Measurements from ENCODE around the gene LARP1. TPM values are rescaled to one million over a fixed set of nuclear protein-coding genes. Genes with fewer than 3 reads are reported as not detected.

Gene LARP1
- total RNA-seq, 6 experiments from 2014 or later, result 58.2 to 85.7 (median 73.0) TPM

DNA sequence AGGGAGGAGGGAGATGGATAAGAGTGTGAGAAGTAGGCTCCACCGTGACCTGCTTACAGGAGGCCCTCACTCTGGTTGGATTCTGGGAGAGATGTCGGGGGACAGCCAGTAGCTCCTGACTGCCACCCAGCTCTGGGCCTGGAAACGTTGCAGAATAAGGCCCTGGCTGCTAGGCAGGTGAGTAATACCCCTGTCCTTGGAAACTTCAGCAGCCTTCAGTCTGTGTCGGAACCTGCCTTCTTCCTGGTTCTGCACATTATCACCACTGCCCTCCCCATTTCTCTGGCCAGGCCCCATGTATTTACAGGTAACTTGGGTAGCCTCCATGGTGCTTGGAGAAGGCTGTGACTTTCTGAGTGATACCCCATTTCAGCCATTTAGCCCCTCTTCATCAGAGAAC lies 68.4 kb downstream of the LARP1 start:
- H3K27ac ChIP-seq, result no peak overlapping the region
- TF ChIP-seq POLR2A (IDR thresholded peaks at IDR 0.05), result no peak
- TF ChIP-seq, protein P1, sequence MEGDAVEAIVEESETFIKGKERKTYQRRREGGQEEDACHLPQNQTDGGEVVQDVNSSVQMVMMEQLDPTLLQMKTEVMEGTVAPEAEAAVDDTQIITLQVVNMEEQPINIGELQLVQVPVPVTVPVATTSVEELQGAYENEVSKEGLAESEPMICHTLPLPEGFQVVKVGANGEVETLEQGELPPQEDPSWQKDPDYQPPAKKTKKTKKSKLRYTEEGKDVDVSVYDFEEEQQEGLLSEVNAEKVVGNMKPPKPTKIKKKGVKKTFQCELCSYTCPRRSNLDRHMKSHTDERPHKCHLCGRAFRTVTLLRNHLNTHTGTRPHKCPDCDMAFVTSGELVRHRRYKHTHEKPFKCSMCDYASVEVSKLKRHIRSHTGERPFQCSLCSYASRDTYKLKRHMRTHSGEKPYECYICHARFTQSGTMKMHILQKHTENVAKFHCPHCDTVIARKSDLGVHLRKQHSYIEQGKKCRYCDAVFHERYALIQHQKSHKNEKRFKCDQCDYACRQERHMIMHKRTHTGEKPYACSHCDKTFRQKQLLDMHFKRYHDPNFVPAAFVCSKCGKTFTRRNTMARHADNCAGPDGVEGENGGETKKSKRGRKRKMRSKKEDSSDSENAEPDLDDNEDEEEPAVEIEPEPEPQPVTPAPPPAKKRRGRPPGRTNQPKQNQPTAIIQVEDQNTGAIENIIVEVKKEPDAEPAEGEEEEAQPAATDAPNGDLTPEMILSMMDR (IDR thresholded peaks at IDR 0.05), result no peak
- ATAC-seq (peak in 2 of 4 donors; percentile 17 to 30), DNase-seq (no peak)
- WGBS (ENCODE audit: insufficient coverage, low coverage, low lambda C conversion rate, missing lambda C conversion rate), result no CpG with 5 or more reads among the region's 4 CpGs
- no peaks in the 10 kb centered on the region for H3K9me3 ChIP-seq
- peaks cover 0 to 6% (median 0%) of the 10 kb centered on the region in 4 donors for H3K4me1 ChIP-seq
- no peaks in the 10 kb centered on the region for H3K27me3 ChIP-seq
- no peak overlapping the region for H3K4me3 ChIP-seq
- intact Hi-C loops (cut with DNase I), result no loop called here
- H3K36me3 ChIP-seq, result peaks cover 0 to 63% (median 19%) of the 10 kb centered on the region in 4 donors

DNA sequence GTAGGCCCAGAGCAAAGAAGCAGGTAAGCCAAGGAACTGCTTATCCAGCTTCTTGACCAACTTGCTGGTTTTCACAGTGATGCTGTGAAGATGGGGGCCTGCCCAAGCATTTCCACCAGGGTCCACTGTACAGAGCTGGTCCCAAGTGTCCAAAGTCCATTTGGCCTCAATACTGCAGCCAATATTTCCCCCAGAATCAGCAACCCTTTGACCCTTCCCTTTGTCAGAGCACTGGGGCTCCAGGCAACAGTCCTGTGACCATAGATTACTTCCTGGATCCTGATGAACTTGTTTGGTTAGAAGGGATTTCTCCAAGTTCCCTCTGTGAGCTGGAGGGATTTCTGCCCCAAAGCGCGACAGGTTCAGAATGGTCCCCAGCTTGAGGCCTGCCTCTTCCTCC lies 68.9 kb downstream of the LARP1 start:
- TF ChIP-seq, protein P1 (IDR thresholded peaks at IDR 0.05), result no peak
- no peak for TF ChIP-seq POLR2A (IDR thresholded peaks at IDR 0.05)
- ATAC-seq (peak in 3 of 4 donors; percentile 29 to 61 (median 52)), DNase-seq (no peak)
- intact Hi-C loops (cut with DNase I), result no loop called here
- Histone ChIP-seq H3K4me1 (peaks cover 0 to 6% (median 0%) of the 10 kb centered on the region in 4 donors), H3K9me3 (no peaks in the 10 kb centered on the region), H3K27me3 (no peaks in the 10 kb centered on the region), H3K27ac (no peak overlapping the region), H3K4me3 (no peak overlapping the region), H3K36me3 (peaks cover 0 to 63% (median 19%) of the 10 kb centered on the region in 4 donors)
- 93% methylated on average over 2 of the region's 2 CpGs for WGBS (ENCODE audit: insufficient coverage, low coverage, low lambda C conversion rate, missing lambda C conversion rate)

DNA sequence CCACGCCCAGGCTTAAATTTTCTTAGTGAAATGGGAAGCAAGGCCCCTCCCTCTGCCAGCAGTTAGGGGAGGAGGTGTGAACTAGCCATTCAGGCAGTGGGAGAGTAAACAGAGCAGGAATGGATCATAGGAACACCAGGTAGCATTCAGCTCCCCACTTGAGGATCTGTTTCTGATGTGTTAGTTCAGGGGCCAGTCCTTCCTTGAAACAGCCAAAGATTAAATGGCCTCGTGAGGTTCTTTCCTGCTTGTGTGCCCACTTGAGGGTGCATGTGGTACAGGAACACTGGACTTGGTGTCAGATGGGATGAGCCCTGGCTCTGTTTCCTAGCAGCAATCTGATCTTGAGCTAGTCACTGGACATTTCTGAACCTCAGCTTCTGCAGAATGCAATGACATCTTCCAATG lies 74.0 kb downstream of the LARP1 start:
- DNase-seq (no peak), ATAC-seq (no peak)
- TF ChIP-seq POLR2A (IDR thresholded peaks at IDR 0.05), result no peak
- TF ChIP-seq, protein P1 (IDR thresholded peaks at IDR 0.05), result no peak
- WGBS (ENCODE audit: insufficient coverage, low coverage, low lambda C conversion rate, missing lambda C conversion rate), result no CpG with 5 or more reads among the region's 2 CpGs
- Histone ChIP-seq H3K27me3 (no peaks in the 10 kb centered on the region), H3K27ac (no peak overlapping the region), H3K9me3 (no peaks in the 10 kb centered on the region), H3K4me3 (no peak overlapping the region), H3K4me1 (peaks cover 0 to 17% (median 0%) of the 10 kb centered on the region in 4 donors), H3K36me3 (peaks cover 0 to 41% (median 12%) of the 10 kb centered on the region in 4 donors)
- intact Hi-C loops (cut with DNase I), result no loop called here

DNA sequence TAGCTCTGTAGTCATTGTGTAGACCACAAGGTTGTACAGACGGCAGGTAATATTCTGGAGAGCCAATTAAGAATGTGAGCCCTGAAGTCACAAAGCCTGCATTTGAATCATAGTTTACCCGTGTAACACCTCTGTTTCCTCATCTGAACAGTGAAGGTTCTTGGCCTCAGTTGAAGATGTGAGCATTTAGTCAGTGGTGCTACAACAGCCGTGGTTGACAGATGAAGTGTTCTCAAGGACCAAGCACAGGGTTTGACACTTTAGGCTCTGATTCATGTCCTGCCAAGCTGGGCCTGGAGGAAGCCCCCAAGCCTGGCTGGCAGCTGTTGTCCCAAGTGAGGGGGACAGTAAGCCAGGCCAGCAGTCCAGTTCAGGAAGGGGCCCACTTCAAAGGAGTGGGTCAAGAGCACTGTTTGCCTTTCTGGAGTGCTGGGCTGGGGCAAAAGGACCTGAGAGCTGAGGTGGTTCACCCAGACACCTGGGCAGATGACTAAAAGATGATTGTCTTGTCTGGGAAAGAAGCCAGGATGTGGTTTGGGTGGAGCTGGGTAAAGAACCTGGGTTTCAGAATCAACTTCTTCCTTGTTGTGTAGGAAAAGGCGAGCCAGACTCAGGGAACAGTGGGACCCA lies 74.5 kb downstream of the LARP1 start:
- H3K27me3 ChIP-seq, result no peaks in the 10 kb centered on the region
- ATAC-seq (peak in 2 of 4 donors; percentile 14 to 71), DNase-seq (no peak)
- WGBS (ENCODE audit: insufficient coverage, low coverage, low lambda C conversion rate, missing lambda C conversion rate), result 50% methylated on average over 1 of the region's 4 CpGs
- no peak overlapping the region for H3K27ac ChIP-seq
- TF ChIP-seq, protein P1 (IDR thresholded peaks at IDR 0.05), result no peak
- no peak for TF ChIP-seq POLR2A (IDR thresholded peaks at IDR 0.05)
- intact Hi-C loops (cut with DNase I), result no loop called here
- H3K36me3 ChIP-seq, result peaks cover 0 to 41% (median 12%) of the 10 kb centered on the region in 4 donors
- no peaks in the 10 kb centered on the region for H3K9me3 ChIP-seq
- no peak overlapping the region for H3K4me3 ChIP-seq
- H3K4me1 ChIP-seq, result peaks cover 0 to 15% (median 0%) of the 10 kb centered on the region in 4 donors

Measured in right lobe of liver (tissue), 6 donors.